NCI-H2029 treated with DMSO at 0.1 percent for 48 hours (cell line): ENCODE data around the gene CISD2.
"Not testable (repeated sequence)": the region's sequence is repeated elsewhere in the genome, so short reads cannot be mapped to it uniquely, and the experiment has no call there.

Experiments used
- DNase-seq: peaks from one replicate; lab custom pipeline; 2025; lab: John Stamatoyannopoulos, UW

The CISD2 gene

DNA sequence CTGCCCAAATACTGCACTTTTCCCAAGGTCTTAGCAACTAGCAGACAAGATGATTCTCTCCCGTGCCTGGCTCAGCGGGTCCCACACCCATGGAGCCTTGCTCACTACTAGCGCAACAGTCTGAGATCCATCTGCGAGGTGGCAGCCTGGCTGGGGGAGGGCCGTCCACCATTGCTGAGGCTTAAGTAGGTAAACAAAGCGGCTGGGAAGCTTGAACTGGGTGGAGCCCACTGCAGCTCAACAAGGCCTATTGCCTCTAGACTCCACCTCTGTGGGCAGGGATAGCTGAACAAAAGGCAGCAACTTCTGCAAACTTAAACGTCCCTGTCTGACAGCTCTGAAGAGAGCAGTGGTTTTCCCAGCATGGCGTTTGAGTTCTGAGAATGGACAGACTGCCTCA lies 50.9 kb downstream of the CISD2 start:
- not testable (repeated sequence) for DNase-seq

DNA sequence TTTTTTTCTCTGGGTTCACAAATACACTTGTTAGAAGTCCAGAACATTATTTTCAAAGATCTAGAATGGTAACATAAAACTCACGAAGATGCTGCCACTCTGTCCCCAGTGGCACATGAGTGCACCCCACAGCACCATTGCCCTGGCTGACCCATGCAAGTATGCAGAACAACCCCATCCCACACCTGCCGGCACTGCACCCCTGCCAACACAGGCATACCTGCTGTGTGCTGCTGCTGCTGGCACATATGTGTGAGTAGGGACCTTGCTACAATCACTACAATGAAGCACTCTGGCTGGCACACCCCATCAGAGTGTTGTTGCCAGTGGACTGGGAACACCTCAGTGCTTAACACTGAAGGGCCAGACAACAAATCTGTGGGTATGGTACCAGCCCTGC lies 66.9 kb downstream of the CISD2 start:
- DNase-seq: no peak

DNA sequence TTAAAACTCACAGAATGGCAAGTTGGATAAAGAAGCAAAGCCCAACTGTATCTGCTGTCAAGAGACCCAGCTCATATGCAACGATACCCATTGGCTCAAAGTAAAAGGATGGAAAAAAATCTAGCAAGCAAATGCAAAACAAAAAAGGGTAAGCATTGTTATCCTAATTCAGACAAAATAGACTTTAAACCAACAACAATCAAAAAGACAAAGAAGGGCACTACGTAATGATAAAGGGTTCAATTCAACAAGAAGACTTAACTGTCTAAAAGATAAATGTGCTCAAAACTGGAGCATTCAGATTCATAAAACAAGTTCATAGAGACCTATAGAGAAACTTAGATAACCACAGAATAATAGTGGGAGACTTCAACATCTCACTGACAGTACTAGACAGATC lies 69.3 kb downstream of the CISD2 start:
- DNase-seq: not testable (repeated sequence)
